ENCODE data around the gene PPFIA1. TPM values are rescaled to one million over a fixed set of nuclear protein-coding genes. Genes with fewer than 3 reads are reported as not detected.

Gene PPFIA1
- total RNA-seq, 2 donors from 2014 or later: 105 to 118 TPM

DNA sequence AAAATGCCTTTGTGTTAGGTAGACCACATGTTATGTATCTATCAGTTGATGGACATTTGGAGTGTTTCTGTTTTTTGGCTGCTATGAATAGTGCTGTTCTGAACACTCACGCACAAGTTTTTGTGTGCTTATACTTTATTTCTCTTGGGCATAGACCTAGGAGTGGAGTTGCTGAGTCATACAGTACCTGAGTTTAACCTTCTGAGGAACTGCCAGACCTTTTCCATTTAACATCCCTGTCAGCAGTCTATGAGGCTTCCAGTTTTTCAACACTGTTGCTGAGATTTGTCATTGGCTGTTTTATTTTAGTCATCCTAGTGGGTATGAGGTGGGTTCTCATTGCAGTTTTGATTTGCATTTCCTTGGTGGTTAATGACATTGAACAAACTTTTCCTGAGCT, 132.2 kb downstream of the PPFIA1 start:
- TF ChIP-seq, protein P1, sequence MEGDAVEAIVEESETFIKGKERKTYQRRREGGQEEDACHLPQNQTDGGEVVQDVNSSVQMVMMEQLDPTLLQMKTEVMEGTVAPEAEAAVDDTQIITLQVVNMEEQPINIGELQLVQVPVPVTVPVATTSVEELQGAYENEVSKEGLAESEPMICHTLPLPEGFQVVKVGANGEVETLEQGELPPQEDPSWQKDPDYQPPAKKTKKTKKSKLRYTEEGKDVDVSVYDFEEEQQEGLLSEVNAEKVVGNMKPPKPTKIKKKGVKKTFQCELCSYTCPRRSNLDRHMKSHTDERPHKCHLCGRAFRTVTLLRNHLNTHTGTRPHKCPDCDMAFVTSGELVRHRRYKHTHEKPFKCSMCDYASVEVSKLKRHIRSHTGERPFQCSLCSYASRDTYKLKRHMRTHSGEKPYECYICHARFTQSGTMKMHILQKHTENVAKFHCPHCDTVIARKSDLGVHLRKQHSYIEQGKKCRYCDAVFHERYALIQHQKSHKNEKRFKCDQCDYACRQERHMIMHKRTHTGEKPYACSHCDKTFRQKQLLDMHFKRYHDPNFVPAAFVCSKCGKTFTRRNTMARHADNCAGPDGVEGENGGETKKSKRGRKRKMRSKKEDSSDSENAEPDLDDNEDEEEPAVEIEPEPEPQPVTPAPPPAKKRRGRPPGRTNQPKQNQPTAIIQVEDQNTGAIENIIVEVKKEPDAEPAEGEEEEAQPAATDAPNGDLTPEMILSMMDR (conservative IDR thresholded peaks at IDR 0.05): no peak
- no peaks in the 10 kb centered on the region for H3K4me1 ChIP-seq (ENCODE audit: control insufficient read depth, insufficient read depth, low read length)
- H3K9ac ChIP-seq (ENCODE audit: extremely low read depth, low read length, poor library complexity, severe bottlenecking): no peak overlapping the region
- no peak overlapping the region for H3K4me3 ChIP-seq (ENCODE audit: low read length)
- Mint-ChIP-seq H3K36me3 (ENCODE audit: low read depth) (peaks cover 41% of the 10 kb centered on the region), H3K4me1 (peaks cover 12% of the 10 kb centered on the region), H3K4me3 (no peak overlapping the region), H3K9me3 (no peaks in the 10 kb centered on the region), H3K27me3 (ENCODE audit: insufficient read depth) (no peaks in the 10 kb centered on the region), H3K27ac (no peak overlapping the region)
- peaks cover 62% of the 10 kb centered on the region for H3K36me3 ChIP-seq (ENCODE audit: control insufficient read depth, insufficient read depth, low read length)
- no peak overlapping the region for H3K27ac ChIP-seq (ENCODE audit: low read depth, low read length)
- no peaks in the 10 kb centered on the region for H3K9me3 ChIP-seq (ENCODE audit: control insufficient read depth, low read length)
- 29 to 56% methylated on average over 1 of the region's 1 CpG for WGBS, 2 experiments (ENCODE audit: insufficient coverage in 1 of 2, insufficient read length in 1 of 2)
- H3K27me3 ChIP-seq (ENCODE audit: control insufficient read depth, insufficient read depth, low read length, poor library complexity, severe bottlenecking): no peaks in the 10 kb centered on the region
- DNase-seq: no peak

DNA sequence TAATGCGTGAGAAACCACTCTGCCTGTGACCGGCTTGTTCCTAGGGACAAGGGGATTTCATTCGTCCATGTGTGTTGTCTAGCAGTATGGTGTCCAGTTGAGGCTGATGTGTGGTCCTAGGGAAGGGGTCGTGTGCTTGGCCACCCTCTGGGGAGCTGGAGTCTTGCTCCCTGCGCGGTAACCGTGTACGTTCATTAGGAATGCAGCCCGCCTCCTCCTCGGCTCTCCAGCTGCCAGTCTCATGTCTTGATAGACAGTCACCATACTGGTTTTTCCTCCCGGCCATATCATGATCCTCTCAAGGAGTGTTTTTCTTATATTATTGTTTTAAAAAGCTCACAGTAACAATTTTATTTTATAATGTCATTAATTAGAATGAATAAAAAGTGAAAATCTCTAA, 133.8 kb downstream of the PPFIA1 start:
- H3K36me3 Mint-ChIP-seq (ENCODE audit: low read depth): peaks cover 52% of the 10 kb centered on the region
- WGBS, 2 experiments (ENCODE audit: insufficient coverage in 1 of 2, insufficient read length in 1 of 2): 89 to 95% methylated on average over 5 to 10 of the region's 11 CpGs
- no peaks in the 10 kb centered on the region for H3K27me3 Mint-ChIP-seq (ENCODE audit: insufficient read depth)
- peaks cover 9% of the 10 kb centered on the region for H3K4me1 Mint-ChIP-seq
- no peaks in the 10 kb centered on the region for H3K9me3 ChIP-seq (ENCODE audit: control insufficient read depth, low read length)
- no peak overlapping the region for H3K9ac ChIP-seq (ENCODE audit: extremely low read depth, low read length, poor library complexity, severe bottlenecking)
- DNase-seq: no peak
- no peaks in the 10 kb centered on the region for H3K27me3 ChIP-seq (ENCODE audit: control insufficient read depth, insufficient read depth, low read length, poor library complexity, severe bottlenecking)
- H3K4me1 ChIP-seq (ENCODE audit: control insufficient read depth, insufficient read depth, low read length): no peaks in the 10 kb centered on the region
- H3K36me3 ChIP-seq (ENCODE audit: control insufficient read depth, insufficient read depth, low read length): peaks cover 78% of the 10 kb centered on the region
- H3K4me3 ChIP-seq (ENCODE audit: low read length): no peak overlapping the region
- TF ChIP-seq, protein P1 (conservative IDR thresholded peaks at IDR 0.05): no peak
- H3K9me3 Mint-ChIP-seq: no peaks in the 10 kb centered on the region
- H3K27ac ChIP-seq (ENCODE audit: low read depth, low read length): no peak overlapping the region
- H3K4me3 Mint-ChIP-seq: no peak overlapping the region
- no peak overlapping the region for H3K27ac Mint-ChIP-seq

GRCh38 chr11:70405679-70406395, 135.3 kb downstream of the PPFIA1 start:
- Mint-ChIP-seq H3K4me1 (peaks cover 3% of the 10 kb centered on the region), H3K27me3 (ENCODE audit: insufficient read depth) (no peaks in the 10 kb centered on the region), H3K4me3 (no peak overlapping the region), H3K9me3 (no peaks in the 10 kb centered on the region), H3K36me3 (ENCODE audit: low read depth) (peaks cover 62% of the 10 kb centered on the region), H3K27ac (no peak overlapping the region)
- H3K4me3 ChIP-seq (ENCODE audit: low read length): no peak overlapping the region
- H3K9ac ChIP-seq (ENCODE audit: extremely low read depth, low read length, poor library complexity, severe bottlenecking): no peak overlapping the region
- no peaks in the 10 kb centered on the region for H3K27me3 ChIP-seq (ENCODE audit: control insufficient read depth, insufficient read depth, low read length, poor library complexity, severe bottlenecking)
- no peak for DNase-seq
- H3K4me1 ChIP-seq (ENCODE audit: control insufficient read depth, insufficient read depth, low read length): no peaks in the 10 kb centered on the region
- H3K27ac ChIP-seq (ENCODE audit: low read depth, low read length): no peak overlapping the region
- TF ChIP-seq, protein P1 (conservative IDR thresholded peaks at IDR 0.05): no peak
- 96% methylated on average over 18 to 20 of the region's 20 CpGs for WGBS, 2 experiments (ENCODE audit: insufficient coverage in 1 of 2, insufficient read length in 1 of 2)
- H3K36me3 ChIP-seq (ENCODE audit: control insufficient read depth, insufficient read depth, low read length): peaks cover 84% of the 10 kb centered on the region
- no peaks in the 10 kb centered on the region for H3K9me3 ChIP-seq (ENCODE audit: control insufficient read depth, low read length)
